GM19324 (cell line): Measurements from ENCODE around the gene CAPS.
"Not testable (repeated sequence)": the region's sequence is repeated elsewhere in the genome, so short reads cannot be mapped to it uniquely, and the experiment has no call there.

Experiments
- ATAC-seq: cut with Tn5 transposase; IDR thresholded peaks from one replicate; pipeline ENCODE4 v1.9.1; 2021; ENCODE audit warnings: mild to moderate bottlenecking, moderate library complexity; ENCODE audit not compliant: unreplicated experiment, low FRiP score

CAPS gene

DNA sequence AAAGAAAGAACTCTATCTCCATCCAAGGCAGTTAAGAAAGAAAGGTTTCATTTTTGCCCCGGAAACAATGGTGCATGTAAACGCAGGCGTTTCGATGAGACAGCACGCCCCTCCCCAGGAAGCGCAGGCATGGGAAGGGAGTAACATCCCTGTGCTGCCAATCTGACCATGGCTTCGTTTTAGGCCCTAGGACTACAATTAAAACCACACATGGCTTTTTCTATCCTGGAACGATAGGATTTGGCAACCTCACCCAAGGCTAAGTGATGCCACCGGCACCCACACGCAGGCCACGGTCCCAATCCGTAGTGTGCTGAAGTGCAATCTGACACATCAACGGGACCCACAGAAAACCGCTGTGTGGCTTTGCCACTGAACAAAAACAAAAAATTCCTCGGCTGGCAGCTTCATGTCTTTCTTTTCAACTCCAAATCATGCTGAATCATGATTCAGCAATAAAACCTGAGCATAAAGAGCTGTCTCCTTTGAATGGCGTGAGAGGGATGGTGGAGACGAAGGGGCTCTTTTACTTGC lies 39.7 kb downstream of the CAPS start:
- no peak for ATAC-seq

DNA sequence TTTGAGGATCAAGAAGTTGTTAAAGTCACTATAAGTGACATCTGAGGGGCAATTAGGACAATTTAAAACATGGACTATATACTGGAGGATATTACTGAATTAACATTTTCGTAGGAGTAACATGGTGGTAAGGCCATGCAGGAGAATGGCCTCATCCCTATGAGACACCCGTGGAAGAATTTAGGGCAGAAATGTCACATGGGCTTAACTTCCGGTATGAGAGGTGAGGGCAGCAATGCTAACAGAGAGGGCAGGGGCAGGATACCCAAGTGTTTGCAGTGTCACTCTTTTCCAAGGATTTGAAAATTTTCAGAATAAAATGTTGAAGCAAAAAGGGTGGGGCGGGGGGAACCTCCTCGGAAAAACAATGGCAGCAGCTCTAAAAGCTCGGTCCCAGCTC lies 40.2 kb downstream of the CAPS start:
- ATAC-seq, result no peak

- ATAC-seq, result no peak
Measured at GRCh38 chr19:5955636-5955935, 41.5 kb downstream of the CAPS start.

DNA sequence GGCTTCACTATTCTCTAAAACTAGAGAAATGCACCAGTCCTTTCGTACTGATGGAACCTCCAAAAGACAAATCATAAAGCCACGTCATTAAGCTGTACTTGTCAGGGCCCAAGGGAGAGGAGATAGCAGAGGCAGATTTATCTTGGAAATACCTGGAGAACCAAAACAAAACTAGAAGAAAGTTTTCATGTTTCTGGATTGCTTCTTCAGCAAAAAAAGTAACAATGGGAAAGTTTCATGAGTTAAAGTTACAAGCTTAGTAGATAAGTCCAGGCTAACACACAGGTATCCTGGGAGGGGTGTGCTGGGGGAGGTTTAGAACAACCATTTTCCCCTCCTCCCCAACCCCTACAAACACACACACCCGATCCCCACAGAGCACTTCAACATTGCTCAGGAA lies 42.3 kb downstream of the CAPS start:
- ATAC-seq, result no peak

- no peak for ATAC-seq
Measured at GRCh38 chr19:5956728-5957127, 42.7 kb downstream of the CAPS start.

DNA sequence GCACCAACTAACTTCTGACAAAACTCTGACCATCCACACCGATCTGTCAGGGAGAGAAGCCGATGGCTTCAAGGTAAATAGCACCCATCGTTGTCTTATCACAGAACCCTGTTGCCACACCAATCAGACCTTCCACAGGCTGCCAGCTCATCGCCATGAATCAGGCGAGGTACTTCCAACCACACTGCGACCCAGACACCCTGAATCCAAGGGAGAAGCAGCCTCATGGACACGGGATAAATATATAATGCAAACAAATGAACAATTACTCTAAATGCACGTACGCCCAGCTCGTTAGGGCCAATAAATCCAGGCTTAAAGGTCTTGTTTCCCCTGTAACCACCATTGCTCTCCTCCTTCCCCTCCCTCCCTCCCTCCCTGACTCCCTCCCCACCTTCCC lies 43.1 kb downstream of the CAPS start:
- ATAC-seq, result no peak

DNA sequence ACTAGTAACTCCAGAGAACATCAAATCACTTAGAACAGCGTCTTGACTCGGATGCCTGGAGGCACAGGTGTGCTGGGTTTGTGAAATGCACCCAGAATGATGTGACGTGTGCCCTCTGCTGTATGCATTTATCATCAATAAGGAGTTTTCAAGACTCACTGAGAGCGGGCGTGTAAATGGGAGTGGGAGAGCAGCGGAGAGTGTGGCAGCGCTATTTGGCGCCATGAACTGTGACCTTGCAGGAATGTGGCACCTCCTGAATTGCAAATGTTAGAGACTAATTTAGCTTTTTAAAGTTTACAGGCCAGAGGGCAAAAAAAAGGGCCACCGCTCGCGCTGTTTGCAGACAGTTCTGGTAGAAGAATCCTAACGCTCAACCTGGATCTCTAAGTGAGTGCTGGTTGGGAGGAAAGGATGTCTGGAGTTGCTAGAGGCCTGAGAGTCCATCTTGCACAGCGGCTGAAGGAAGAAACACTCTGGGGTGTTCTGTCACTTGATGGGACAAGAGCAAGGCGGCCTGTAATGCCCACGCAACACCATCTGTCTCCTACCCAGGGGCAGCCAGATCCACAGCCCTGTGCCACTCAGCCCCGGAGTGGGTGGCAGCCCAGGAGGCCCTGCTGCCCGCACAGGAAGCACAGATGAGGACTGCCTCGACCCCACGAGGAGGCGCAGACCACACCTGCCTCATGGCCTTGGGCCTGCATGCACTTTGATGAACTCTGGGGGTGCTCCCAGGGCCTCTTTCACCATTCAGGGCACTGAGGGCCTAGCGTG lies 44.2 kb downstream of the CAPS start:
- ATAC-seq, result no peak

GRCh38 chr19:5958851-5959122 lies 44.7 kb downstream of the CAPS start:
- ATAC-seq, result no peak

DNA sequence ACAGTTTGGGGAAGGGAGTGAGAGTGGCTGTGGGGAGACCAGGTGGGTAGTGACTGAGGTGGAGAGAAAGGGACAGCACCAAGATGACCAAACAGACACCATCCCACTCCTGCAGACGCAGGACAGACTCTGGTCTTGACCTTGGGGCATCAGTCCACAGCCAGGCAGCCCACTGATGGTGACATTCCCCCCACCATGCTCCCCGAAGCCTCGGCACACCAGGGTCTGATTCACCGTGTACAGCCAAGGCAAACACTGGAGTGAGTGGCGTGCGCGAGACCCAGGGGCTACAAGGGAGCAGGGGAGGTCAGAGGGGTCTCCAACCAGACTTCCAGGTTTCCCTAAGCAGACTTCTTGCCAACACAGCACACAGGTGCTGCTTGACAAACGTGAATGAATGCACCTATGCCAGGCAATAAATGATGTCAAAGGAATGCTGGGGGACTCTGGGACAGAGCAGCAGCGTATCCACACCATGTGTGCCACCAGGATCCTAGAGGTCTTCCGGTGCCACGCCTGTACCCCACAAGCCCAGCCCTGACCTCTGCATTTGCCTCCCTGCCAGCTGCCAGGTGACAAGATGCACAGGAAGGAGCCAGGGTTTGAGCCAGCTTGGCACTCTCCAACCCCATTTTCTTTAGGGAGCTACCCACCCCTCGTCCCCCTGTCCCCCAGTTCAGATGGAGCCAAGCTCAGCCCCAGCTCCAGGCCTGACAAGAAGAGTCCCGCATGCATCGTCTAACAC lies 45.4 kb downstream of the CAPS start:
- ATAC-seq, result no peak

DNA sequence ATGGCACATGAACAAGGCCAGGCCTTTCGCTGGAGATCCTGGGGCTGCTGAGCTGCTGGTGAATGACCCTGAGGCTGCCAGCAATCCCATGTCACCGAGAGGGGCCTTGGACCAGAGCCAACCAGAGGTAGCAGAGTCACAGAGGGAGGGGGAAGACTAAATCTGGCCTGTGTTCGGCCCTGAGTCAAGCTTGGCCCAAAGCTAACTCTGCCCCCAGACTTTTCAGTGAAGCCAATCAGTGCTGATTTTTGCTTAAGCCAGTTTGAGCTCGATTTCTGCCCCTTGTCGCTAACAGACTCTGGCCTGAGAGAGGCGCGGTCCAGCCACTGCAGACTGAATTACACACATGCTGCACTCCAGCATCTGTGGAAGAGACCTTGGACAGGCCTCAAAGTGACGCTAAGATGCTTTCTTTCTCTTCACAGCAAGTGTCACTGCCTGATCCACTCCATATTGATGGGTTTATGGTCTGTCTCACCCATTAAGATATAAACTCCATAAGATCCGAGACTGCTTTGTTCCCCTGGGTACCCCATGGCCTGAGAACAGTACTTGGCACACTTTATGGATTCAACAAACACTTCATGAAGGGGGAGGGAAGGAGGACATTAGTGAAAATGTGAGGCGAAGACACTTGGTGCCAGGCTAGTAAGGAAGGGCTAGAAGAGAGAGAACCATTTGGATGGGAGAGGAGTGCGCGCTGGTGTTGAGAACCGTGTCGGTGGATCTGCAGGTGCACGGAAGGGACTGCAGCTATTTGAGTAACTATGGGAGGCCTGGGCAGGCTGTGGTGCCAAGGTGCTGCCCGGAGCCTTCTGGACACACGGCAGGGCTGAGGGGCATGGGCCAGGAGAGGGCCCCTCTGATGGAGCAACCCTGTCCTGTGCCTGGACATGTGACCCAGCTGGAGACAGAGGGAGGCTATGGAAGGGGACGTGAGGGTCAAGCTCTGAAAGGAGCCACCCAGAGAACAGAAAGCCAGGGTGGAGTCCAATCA lies 46.2 kb downstream of the CAPS start:
- ATAC-seq, result no peak

- not testable (repeated sequence) for ATAC-seq
Measured at GRCh38 chr19:5961641-5961968, 47.6 kb downstream of the CAPS start.

GRCh38 chr19:5961969-5962945 lies 48.2 kb downstream of the CAPS start:
- ATAC-seq, result no peak

- ATAC-seq, result not testable (repeated sequence)
Measured at GRCh38 chr19:5963259-5963658, 49.2 kb downstream of the CAPS start.

- no peak for ATAC-seq
Measured at GRCh38 chr19:5963855-5964254, 49.8 kb downstream of the CAPS start.

GRCh38 chr19:5964816-5965565 lies 50.9 kb downstream of the CAPS start:
- no peak for ATAC-seq
